Measurements from ENCODE around the gene RTRAF. TPM values are rescaled to one million over a fixed set of nuclear protein-coding genes. Genes with fewer than 3 reads are reported as not detected.
A peak's percentile ranks its signal among the peaks of the same experiment; 100 is the strongest.

RTRAF gene
- total RNA-seq (100 to 1,000 TPM in 5 of 7 donors, 10 to 100 TPM in 2; 47.4 to 198 (median 157) TPM), polyA plus RNA-seq (100 to 1,000 TPM in 1 of 2 donors, 10 to 100 TPM in 1; 91.9 to 223 TPM)
- long read RNA-seq, donor 1, full-length matches to known transcripts, result 225 of 238 reads
- long read RNA-seq, donor 1, partial matches to known transcripts, result 0 of 238 reads
- long read RNA-seq, donor 1, other reads (novel, unspliced or antisense), result 13 of 238 reads
- long read RNA-seq, donor 2, full-length matches to known transcripts, result 143 of 153 reads
- long read RNA-seq, donor 2, partial matches to known transcripts, result 10 of 153 reads
- long read RNA-seq, donor 2, other reads (novel, unspliced or antisense), result 0 of 153 reads
- long read RNA-seq, donor 3, full-length matches to known transcripts, result 118 of 130 reads
- long read RNA-seq, donor 3, partial matches to known transcripts, result 1 of 130 reads
- long read RNA-seq, donor 3, other reads (novel, unspliced or antisense), result 11 of 130 reads

DNA sequence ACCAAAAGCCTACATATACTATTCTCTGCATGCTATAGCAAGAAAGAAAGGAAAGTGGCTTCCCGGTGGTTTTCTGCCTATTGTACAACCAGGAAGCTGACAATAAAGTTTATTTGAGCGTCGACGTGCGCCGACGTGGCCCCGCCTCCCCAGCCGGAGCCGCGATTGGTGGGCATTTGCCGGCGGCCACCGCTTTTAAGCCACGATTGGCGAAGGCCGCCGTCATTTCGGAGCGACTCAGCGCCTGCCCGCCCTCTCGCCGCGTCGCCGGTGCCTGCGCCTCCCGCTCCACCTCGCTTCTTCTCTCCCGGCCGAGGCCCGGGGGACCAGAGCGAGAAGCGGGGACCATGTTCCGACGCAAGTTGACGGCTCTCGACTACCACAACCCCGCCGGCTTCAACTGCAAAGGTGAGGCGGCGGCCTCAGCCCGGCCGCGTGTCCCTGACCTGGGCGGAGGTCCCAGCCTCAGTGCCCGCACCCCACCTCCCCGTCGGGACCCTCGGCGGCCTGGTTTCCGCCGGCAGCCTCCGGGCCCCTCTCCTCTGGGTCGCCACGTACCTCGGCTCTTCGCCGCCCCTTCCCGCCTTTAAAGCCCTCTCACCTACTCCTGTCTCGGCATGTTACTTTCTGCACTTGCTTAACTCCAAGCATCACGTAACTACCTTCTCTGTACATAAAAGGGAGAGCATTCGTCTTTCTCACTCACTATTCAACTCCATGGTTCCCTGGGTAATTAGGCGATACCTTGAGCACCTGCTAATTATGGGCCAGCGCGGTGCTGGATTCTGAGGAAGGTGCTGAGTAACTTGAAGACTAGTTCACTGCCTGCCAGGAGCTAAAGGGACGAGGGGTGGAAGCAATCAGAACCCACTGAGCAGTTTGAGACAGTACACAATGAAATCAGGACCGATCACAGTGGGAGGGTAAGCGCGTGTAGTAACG is at the start of gene RTRAF:
TSS of gene RTRAF (plus strand) at position 254 of the 942 bp plus-strand sequence. CDS start at position 348, 94 bp downstream.
- H3K27me3 ChIP-seq, result no peaks in the 10 kb centered on the region
- DNase-seq, result peak; percentile 91 to 96 (median 93)
- H3K27ac ChIP-seq, result peak within 1 kb of the TSS; percentile 61 to 78
- peaks cover 3% of the 10 kb centered on the region for H3K4me1 ChIP-seq (ENCODE audit: insufficient read depth)
- H3K9me3 ChIP-seq, result no peaks in the 10 kb centered on the region
- intact Hi-C loops (cut with DNase I), result loop anchor here in 2 of 4 donors (5.0 kb wide), 3 partner anchors 78 to 323 kb away; partner anchors contain the start of genes NID2 (in 1 of the 2) and PTGER2 (in 1 of the 2)
- TF ChIP-seq EP300 (IDR thresholded peaks at IDR 0.05) (no peak), POLR2A (IDR thresholded peaks at IDR 0.05) (peak; percentile 70)
- TF ChIP-seq, protein P1, sequence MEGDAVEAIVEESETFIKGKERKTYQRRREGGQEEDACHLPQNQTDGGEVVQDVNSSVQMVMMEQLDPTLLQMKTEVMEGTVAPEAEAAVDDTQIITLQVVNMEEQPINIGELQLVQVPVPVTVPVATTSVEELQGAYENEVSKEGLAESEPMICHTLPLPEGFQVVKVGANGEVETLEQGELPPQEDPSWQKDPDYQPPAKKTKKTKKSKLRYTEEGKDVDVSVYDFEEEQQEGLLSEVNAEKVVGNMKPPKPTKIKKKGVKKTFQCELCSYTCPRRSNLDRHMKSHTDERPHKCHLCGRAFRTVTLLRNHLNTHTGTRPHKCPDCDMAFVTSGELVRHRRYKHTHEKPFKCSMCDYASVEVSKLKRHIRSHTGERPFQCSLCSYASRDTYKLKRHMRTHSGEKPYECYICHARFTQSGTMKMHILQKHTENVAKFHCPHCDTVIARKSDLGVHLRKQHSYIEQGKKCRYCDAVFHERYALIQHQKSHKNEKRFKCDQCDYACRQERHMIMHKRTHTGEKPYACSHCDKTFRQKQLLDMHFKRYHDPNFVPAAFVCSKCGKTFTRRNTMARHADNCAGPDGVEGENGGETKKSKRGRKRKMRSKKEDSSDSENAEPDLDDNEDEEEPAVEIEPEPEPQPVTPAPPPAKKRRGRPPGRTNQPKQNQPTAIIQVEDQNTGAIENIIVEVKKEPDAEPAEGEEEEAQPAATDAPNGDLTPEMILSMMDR (IDR thresholded peaks at IDR 0.05), result peak in 1 of 3 donors; percentile 11
- peak within 1 kb of the TSS; percentile 81 for H3K4me3 ChIP-seq
- WGBS, 3 donors, result 0 to 1% (median 0%) methylated on average over 68 to 72 of the region's 72 CpGs
- H3K36me3 ChIP-seq, result no peaks in the 10 kb centered on the region

DNA sequence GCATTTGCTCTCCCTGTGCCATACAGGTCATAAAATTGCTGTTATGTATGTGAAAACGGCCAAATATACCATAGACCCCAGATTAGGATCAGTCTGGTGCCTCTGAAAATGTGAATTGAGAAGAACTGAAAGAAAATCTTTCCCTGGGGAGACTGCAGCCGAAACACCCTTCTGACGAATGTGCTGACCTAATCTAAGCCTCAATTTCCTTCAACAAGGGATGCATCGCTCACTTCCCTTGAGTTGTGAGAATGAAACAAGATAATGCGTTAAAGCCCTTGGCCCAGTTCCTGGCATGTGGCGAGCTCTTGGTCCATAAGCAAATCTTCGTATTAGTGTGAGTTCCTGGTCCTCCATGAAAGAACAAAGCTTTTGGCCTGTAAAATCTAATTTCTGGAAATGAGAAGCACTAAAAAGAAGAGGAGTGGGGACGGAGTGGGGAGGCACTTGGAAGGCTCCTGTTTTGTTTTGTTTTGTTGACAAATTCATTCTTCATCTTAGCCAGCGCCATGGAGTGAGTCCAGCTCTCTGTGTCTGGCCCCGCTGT is 49.5 kb upstream of the RTRAF start:
- no peak for DNase-seq
- intact Hi-C loops (cut with DNase I), result no loop called here
- Histone ChIP-seq H3K9me3 (no peaks in the 10 kb centered on the region), H3K4me3 (no peak overlapping the region), H3K27ac (no peak overlapping the region), H3K4me1 (ENCODE audit: insufficient read depth) (no peaks in the 10 kb centered on the region), H3K36me3 (no peaks in the 10 kb centered on the region), H3K27me3 (no peaks in the 10 kb centered on the region)
- WGBS, 3 donors, result 85 to 93% (median 91%) methylated on average over 10 of the region's 10 CpGs
- TF ChIP-seq POLR2A (IDR thresholded peaks at IDR 0.05), result no peak
- TF ChIP-seq, protein P1 (IDR thresholded peaks at IDR 0.05), result no peak
- no peak for TF ChIP-seq EP300 (IDR thresholded peaks at IDR 0.05)

DNA sequence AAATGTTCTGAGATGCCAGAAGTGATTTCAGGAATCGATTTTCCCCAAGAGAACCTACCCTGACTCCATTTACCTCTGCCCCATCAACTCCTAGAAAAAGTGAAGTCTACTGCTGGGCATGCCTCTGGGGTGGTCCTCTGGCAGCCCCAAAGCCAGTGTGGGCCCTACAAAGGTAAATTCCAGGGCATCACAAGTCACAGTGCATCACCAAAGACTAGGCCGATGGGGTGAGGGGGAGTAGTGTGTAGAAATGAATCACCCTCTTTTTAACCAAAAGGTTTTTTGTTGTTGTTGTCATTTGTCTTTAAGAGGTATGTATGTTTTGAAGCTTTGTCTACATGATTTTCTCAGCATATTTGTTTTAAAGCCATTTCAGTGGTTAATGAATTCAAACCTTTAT is 46.4 kb upstream of the RTRAF start:
- no peaks in the 10 kb centered on the region for H3K27me3 ChIP-seq
- no peak overlapping the region for H3K4me3 ChIP-seq
- WGBS, 3 donors, result 94 to 98% (median 97%) methylated on average over 2 of the region's 2 CpGs
- DNase-seq, result no peak
- H3K27ac ChIP-seq, result no peak overlapping the region
- intact Hi-C loops (cut with DNase I), result no loop called here
- no peaks in the 10 kb centered on the region for H3K4me1 ChIP-seq (ENCODE audit: insufficient read depth)
- no peak for TF ChIP-seq POLR2A (IDR thresholded peaks at IDR 0.05)
- no peak for TF ChIP-seq EP300 (IDR thresholded peaks at IDR 0.05)
- TF ChIP-seq, protein P1 (IDR thresholded peaks at IDR 0.05), result no peak
- no peaks in the 10 kb centered on the region for H3K9me3 ChIP-seq
- H3K36me3 ChIP-seq, result no peaks in the 10 kb centered on the region

DNA sequence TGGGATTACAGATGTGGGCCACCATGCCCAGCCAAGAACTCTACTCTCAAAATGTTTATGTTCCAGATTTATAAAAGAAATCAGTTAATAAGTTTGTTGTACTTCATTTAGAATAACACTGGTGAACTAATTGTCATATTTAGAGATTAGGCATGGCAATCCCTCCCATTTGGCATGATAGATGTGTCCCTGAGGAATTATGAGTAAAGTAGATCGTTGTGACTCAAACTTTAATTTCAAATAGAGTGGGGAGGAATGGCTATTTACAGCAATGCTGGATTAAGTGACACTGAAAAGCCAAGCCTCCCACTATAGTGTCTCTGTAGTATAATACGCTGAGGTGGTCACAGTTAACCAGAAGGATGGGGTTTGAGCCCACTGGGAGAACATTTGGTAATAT is 39.3 kb upstream of the RTRAF start:
- no peaks in the 10 kb centered on the region for H3K27me3 ChIP-seq
- 50 to 55% (median 51%) methylated on average over 2 of the region's 2 CpGs for WGBS, 3 donors
- H3K27ac ChIP-seq, result no peak overlapping the region
- TF ChIP-seq POLR2A (IDR thresholded peaks at IDR 0.05), result no peak
- TF ChIP-seq EP300 (IDR thresholded peaks at IDR 0.05), result no peak
- TF ChIP-seq, protein P1 (IDR thresholded peaks at IDR 0.05), result no peak
- H3K36me3 ChIP-seq, result no peaks in the 10 kb centered on the region
- intact Hi-C loops (cut with DNase I), result no loop called here
- H3K9me3 ChIP-seq, result no peaks in the 10 kb centered on the region
- H3K4me1 ChIP-seq (ENCODE audit: insufficient read depth), result no peaks in the 10 kb centered on the region
- H3K4me3 ChIP-seq, result no peak overlapping the region
- DNase-seq, result no peak

Measured in ovary (tissue), 10 donors.